ENCODE measurements around the gene PIN4. TPM values are rescaled to one million over a fixed set of nuclear protein-coding genes. Genes with fewer than 3 reads are reported as not detected.

Gene PIN4
- total RNA-seq, 1 experiment from 2014 or later: 17.2 TPM

GRCh38 chrX:72230290-72230689 lies 48.7 kb downstream of the PIN4 start:
- no peak for TF ChIP-seq CTCF (IDR thresholded peaks at IDR 0.05; ENCODE audit: unreplicated experiment)
- H3K36me3 Mint-ChIP-seq (ENCODE audit: insufficient read depth, unreplicated experiment): peaks cover 10% of the 10 kb centered on the region
- no peak overlapping the region for H3K27ac Mint-ChIP-seq (ENCODE audit: unreplicated experiment)
- no TSS peak for BruUV-seq (replicated peaks)
- peaks cover 12% of the 10 kb centered on the region for H3K9me3 Mint-ChIP-seq (ENCODE audit: low read depth, unreplicated experiment)
- H3K4me3 Mint-ChIP-seq (ENCODE audit: low read depth, unreplicated experiment): no peak overlapping the region
- no peaks in the 10 kb centered on the region for H3K27me3 Mint-ChIP-seq (ENCODE audit: unreplicated experiment)
- no peak for DNase-seq
- no peaks in the 10 kb centered on the region for H3K4me1 Mint-ChIP-seq (ENCODE audit: low read depth, unreplicated experiment)
- CTCF ChIA-PET: no interaction called here
- intact Hi-C loops (cut with micrococcal nuclease; ENCODE audit: unreplicated experiment): no loop called here

GRCh38 chrX:72236841-72237240 lies 55.3 kb downstream of the PIN4 start:
- DNase-seq: no peak
- H3K36me3 Mint-ChIP-seq (ENCODE audit: insufficient read depth, unreplicated experiment): peaks cover 13% of the 10 kb centered on the region
- no peaks in the 10 kb centered on the region for H3K27me3 Mint-ChIP-seq (ENCODE audit: unreplicated experiment)
- H3K4me1 Mint-ChIP-seq (ENCODE audit: low read depth, unreplicated experiment): no peaks in the 10 kb centered on the region
- no peak for TF ChIP-seq CTCF (IDR thresholded peaks at IDR 0.05; ENCODE audit: unreplicated experiment)
- H3K9me3 Mint-ChIP-seq (ENCODE audit: low read depth, unreplicated experiment): no peaks in the 10 kb centered on the region
- CTCF ChIA-PET: no interaction called here
- H3K27ac Mint-ChIP-seq (ENCODE audit: unreplicated experiment): no peak overlapping the region
- no TSS peak for BruUV-seq (replicated peaks)
- H3K4me3 Mint-ChIP-seq (ENCODE audit: low read depth, unreplicated experiment): no peak overlapping the region
- intact Hi-C loops (cut with micrococcal nuclease; ENCODE audit: unreplicated experiment): no loop called here

GRCh38 chrX:72238183-72238582 lies 56.6 kb downstream of the PIN4 start:
- H3K27me3 Mint-ChIP-seq (ENCODE audit: unreplicated experiment): no peaks in the 10 kb centered on the region
- BruUV-seq (replicated peaks): no TSS peak

GRCh38 chrX:72238721-72239475 lies 57.3 kb downstream of the PIN4 start, which contains the start of gene ERCC6L:
Gene ERCC6L, minus strand, starts transcription at chrX:72239027. Its CDS starts 116 bp downstream, at chrX:72238911.
- H3K4me1 Mint-ChIP-seq (ENCODE audit: low read depth, unreplicated experiment): no peaks in the 10 kb centered on the region
- BruUV-seq (replicated peaks): no TSS peak
- CTCF ChIA-PET: interaction anchor here (0.6 to 0.8 kb wide), 3 partner anchors 9 to 728 kb away, joined by 3 read pairs; no protein-coding TSS in a partner anchor
- H3K27me3 Mint-ChIP-seq (ENCODE audit: unreplicated experiment): no peaks in the 10 kb centered on the region
- peak within 1 kb of the TSS; percentile 50 for H3K27ac Mint-ChIP-seq (ENCODE audit: unreplicated experiment)
- intact Hi-C loops (cut with micrococcal nuclease; ENCODE audit: unreplicated experiment): no loop called here
- peaks cover 13% of the 10 kb centered on the region for H3K36me3 Mint-ChIP-seq (ENCODE audit: insufficient read depth, unreplicated experiment)
- H3K4me3 Mint-ChIP-seq (ENCODE audit: low read depth, unreplicated experiment): peak within 1 kb of the TSS; percentile 78
- DNase-seq: peak; percentile 91
- H3K9me3 Mint-ChIP-seq (ENCODE audit: low read depth, unreplicated experiment): no peaks in the 10 kb centered on the region
- no peak for TF ChIP-seq CTCF (IDR thresholded peaks at IDR 0.05; ENCODE audit: unreplicated experiment)

More at GRCh38 chrX:72238183-72238582, 56.6 kb downstream of the PIN4 start:
- TF ChIP-seq CTCF (IDR thresholded peaks at IDR 0.05; ENCODE audit: unreplicated experiment): no peak
- Mint-ChIP-seq H3K4me3 (ENCODE audit: low read depth, unreplicated experiment) (peak overlapping the region; percentile 78), H3K9me3 (ENCODE audit: low read depth, unreplicated experiment) (no peaks in the 10 kb centered on the region), H3K27ac (ENCODE audit: unreplicated experiment) (peak overlapping the region; percentile 50), H3K36me3 (ENCODE audit: insufficient read depth, unreplicated experiment) (peaks cover 13% of the 10 kb centered on the region), H3K4me1 (ENCODE audit: low read depth, unreplicated experiment) (no peaks in the 10 kb centered on the region)
- no peak for DNase-seq
- intact Hi-C loops (cut with micrococcal nuclease; ENCODE audit: unreplicated experiment): no loop called here
- CTCF ChIA-PET: interaction anchor here (0.7 to 0.8 kb wide), 2 partner anchors 9 to 728 kb away, joined by 3 read pairs; no protein-coding TSS in a partner anchor
